Measurements from ENCODE around the gene HMCES.

DNA sequence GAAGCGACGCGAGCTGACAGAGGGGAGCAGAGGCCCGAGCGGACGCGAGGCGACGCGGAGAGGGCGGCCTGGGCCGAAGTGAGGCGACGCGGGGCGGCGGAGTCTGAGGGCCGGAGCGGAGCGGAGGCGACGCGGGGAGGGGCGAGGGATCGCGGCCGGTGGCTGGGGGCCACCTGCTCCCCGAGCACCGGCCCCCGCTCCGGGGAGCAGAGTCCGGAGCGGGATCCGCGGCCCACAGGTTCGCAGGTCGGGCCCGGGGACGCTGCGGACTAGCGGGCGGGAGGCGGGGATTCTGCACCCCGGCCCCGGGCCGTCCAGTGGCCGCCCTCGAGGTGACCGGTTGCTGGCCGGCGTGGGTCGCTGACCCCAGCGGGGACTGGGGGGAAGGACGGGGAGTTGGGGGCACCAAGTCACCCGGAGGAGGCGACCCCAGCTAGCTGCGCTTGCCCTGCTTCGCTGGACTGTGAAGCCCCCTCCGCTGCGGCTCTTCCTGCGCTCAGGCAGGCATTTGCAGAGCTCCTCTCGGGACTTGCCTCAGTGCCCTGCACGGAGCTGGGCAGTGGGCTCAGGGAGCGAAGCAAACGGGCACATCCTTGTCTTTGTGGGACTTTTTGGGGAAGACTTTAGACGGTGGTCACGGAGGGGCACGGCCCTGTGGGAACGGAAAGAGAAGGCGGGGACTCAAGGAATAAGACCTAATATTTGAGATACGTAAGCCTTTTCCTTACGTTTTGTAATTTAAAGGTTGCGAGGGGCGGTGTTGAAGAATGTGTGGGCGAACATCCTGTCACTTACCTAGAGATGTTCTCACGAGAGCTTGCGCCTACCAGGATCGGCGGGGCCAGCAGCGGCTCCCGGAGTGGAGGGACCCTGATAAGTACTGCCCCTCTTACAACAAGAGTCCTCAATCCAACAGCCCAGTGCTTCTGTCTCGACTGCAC is 566 bp downstream of the HMCES start:
- TF ChIP-seq, protein P1, sequence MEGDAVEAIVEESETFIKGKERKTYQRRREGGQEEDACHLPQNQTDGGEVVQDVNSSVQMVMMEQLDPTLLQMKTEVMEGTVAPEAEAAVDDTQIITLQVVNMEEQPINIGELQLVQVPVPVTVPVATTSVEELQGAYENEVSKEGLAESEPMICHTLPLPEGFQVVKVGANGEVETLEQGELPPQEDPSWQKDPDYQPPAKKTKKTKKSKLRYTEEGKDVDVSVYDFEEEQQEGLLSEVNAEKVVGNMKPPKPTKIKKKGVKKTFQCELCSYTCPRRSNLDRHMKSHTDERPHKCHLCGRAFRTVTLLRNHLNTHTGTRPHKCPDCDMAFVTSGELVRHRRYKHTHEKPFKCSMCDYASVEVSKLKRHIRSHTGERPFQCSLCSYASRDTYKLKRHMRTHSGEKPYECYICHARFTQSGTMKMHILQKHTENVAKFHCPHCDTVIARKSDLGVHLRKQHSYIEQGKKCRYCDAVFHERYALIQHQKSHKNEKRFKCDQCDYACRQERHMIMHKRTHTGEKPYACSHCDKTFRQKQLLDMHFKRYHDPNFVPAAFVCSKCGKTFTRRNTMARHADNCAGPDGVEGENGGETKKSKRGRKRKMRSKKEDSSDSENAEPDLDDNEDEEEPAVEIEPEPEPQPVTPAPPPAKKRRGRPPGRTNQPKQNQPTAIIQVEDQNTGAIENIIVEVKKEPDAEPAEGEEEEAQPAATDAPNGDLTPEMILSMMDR (IDR thresholded peaks at IDR 0.05; ENCODE audit: borderline replicate concordance, extremely low read depth, low read length, poor library complexity, severe bottlenecking): no peak
- TF ChIP-seq EZH2 (IDR thresholded peaks at IDR 0.05; ENCODE audit: borderline replicate concordance, low read depth, low read length, severe bottlenecking): no peak
